Fibroblast of lung (primary cell): ENCODE measurements around the gene GPM6B. TPM values are rescaled to one million over a fixed set of nuclear protein-coding genes. Genes with fewer than 3 reads are reported as not detected.

ENCODE experiments used
- DNase-seq, 2 donors: peaks; one replicate each; pipeline versions ENCODE4 v3.0.0 to v3.0.0-alpha.2; 2010; ENCODE audit warnings: low read depth in 2 of 2
- H2AFZ ChIP-seq: 2 replicates; pipeline ENCODE4 v1.5.1; 2012; ENCODE audit warnings: low read length, control low read depth, inconsistent platforms
- H3K27ac ChIP-seq: 2 replicates; pipeline ENCODE4 v1.5.1; 2011; ENCODE audit warnings: low read length, control low read depth; ENCODE audit not compliant: insufficient read depth
- H3K27me3 ChIP-seq: 2 replicates; pipeline ENCODE4 v1.5.1; 2011; ENCODE audit warnings: mild to moderate bottlenecking, low read length; ENCODE audit not compliant: control insufficient read depth, insufficient read depth
- H3K36me3 ChIP-seq: 2 replicates; pipeline ENCODE4 v1.5.1; 2011; ENCODE audit warnings: low read length; ENCODE audit not compliant: control insufficient read depth, insufficient read depth
- H3K4me1 ChIP-seq: 2 replicates; pipeline ENCODE4 v1.5.1; 2011; ENCODE audit warnings: low read length; ENCODE audit not compliant: control insufficient read depth, insufficient read depth; ENCODE audit errors: extremely low read depth
- H3K4me2 ChIP-seq: 2 replicates; pipeline ENCODE4 v1.5.1; 2011; ENCODE audit warnings: low read length, control low read depth; ENCODE audit not compliant: insufficient read depth; ENCODE audit errors: extremely low read depth
- H3K4me3 ChIP-seq, 4 experiments: fragments of 200-600 bp in 1 of 4; sonication (generic) in 1 of 4; replicated peaks in 1 of 4; 2 replicates each; pipeline ENCODE4 v1.5.1; 2011 to 2016; ENCODE audit warnings: low read length in 4 of 4, low read depth in 3 of 4, mild to moderate bottlenecking in 3 of 4, control low read depth in 2 of 4, inconsistent platforms in 1 of 4, mixed read lengths in 1 of 4; ENCODE audit not compliant: insufficient read depth in 1 of 4; ENCODE audit errors: control extremely low read depth in 1 of 4
- H3K79me2 ChIP-seq: 2 replicates; pipeline ENCODE4 v1.5.1; 2012; ENCODE audit warnings: mild to moderate bottlenecking, low read length, inconsistent platforms; ENCODE audit not compliant: control insufficient read depth, insufficient read depth
- H3K9ac ChIP-seq: 2 replicates; pipeline ENCODE4 v1.5.1; 2011; ENCODE audit warnings: mild to moderate bottlenecking, low read length, control low read depth; ENCODE audit not compliant: insufficient read depth
- H3K9me3 ChIP-seq: 2 replicates; pipeline ENCODE4 v1.5.1; 2012; ENCODE audit warnings: low read depth, low read length; ENCODE audit not compliant: control insufficient read depth, insufficient read depth
- H4K20me1 ChIP-seq: 2 replicates; pipeline ENCODE4 v1.5.1; 2011; ENCODE audit warnings: low read length; ENCODE audit not compliant: control insufficient read depth, insufficient read depth; ENCODE audit errors: extremely low read depth
- EZH2 ChIP-seq: IDR thresholded peaks from 2 replicates; pipeline ENCODE4 v1.5.1; 2012; ENCODE audit warnings: low read length, control low read depth, mild to moderate bottlenecking; ENCODE audit errors: missing control alignments
- polyA plus RNA-seq, 2 donors: library from polyadenylated mRNA; depleted of rRNA in 1 of 2; stranded (reverse) in 1 of 2; unstranded in 1 of 2; fragments of >200 nt; gene quantifications; 2 replicates each; pipeline ENCODE4 v1.2.1, GENCODE V29; 2011 to 2012; ENCODE audit warnings: missing spikeins in 1 of 2
- total RNA-seq: library from RNA; depleted of rRNA; stranded (reverse); fragments of >200 nt; gene quantifications from 2 replicates; pipeline ENCODE4 v1.2.1, GENCODE V29; 2014
- TF ChIP-seq, protein P1 (sequence below), 2 donors: IDR thresholded peaks in 1 of 2; conservative IDR thresholded peaks in 1 of 2; 1 replicate in 1 of 2; 2 replicates in 1 of 2; pipeline ENCODE4 v1.5.1; 2011 to 2012; ENCODE audit warnings: low read length in 2 of 2, control low read depth in 1 of 2, inconsistent platforms in 1 of 2, low read depth in 1 of 2, mild to moderate bottlenecking in 1 of 2

Gene GPM6B
- total and polyA plus RNA-seq, 2 donors (not counting 1 experiment from before 2014, with no cell fraction given): 0.99 to 5.2 TPM

DNA sequence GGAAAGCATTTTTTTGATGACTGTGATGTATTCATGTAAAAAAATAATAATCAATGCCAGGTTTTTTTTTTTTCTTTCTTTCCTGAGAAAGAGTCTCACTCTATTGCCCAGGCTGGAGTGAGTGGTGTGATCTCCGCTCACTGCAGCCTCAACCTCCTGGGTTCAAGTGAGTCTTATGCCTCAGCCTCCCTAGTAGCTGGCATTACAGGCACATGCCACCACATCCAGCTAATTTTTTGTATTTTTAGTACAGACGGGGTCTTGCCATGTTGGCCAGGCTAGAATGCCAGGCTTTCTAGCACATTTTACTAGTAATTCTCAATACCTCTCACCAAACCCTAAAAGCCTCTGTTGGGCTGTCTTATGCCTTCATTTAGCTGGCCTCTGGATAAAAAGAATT, 25.7 kb downstream of the GPM6B start:
- Histone ChIP-seq H3K27ac (no peak overlapping the region), H3K79me2 (no peaks in the 10 kb centered on the region), H3K4me2 (no peak overlapping the region), H4K20me1 (no peaks in the 10 kb centered on the region), H3K9ac (no peak overlapping the region), H3K4me3 (no peak overlapping the region), H3K36me3 (no peaks in the 10 kb centered on the region), H2AFZ (no peak overlapping the region), H3K9me3 (no peaks in the 10 kb centered on the region), H3K4me1 (no peaks in the 10 kb centered on the region), H3K27me3 (no peaks in the 10 kb centered on the region)
- TF ChIP-seq, protein P1, sequence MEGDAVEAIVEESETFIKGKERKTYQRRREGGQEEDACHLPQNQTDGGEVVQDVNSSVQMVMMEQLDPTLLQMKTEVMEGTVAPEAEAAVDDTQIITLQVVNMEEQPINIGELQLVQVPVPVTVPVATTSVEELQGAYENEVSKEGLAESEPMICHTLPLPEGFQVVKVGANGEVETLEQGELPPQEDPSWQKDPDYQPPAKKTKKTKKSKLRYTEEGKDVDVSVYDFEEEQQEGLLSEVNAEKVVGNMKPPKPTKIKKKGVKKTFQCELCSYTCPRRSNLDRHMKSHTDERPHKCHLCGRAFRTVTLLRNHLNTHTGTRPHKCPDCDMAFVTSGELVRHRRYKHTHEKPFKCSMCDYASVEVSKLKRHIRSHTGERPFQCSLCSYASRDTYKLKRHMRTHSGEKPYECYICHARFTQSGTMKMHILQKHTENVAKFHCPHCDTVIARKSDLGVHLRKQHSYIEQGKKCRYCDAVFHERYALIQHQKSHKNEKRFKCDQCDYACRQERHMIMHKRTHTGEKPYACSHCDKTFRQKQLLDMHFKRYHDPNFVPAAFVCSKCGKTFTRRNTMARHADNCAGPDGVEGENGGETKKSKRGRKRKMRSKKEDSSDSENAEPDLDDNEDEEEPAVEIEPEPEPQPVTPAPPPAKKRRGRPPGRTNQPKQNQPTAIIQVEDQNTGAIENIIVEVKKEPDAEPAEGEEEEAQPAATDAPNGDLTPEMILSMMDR (conservative IDR thresholded peaks at IDR 0.05 in 1 of 2, IDR thresholded peaks at IDR 0.05 in 1 of 2; ENCODE audit: low read depth in 1 of 2, low read length in 2 of 2): no peak
- TF ChIP-seq EZH2: no peak
- no peak for DNase-seq

DNA sequence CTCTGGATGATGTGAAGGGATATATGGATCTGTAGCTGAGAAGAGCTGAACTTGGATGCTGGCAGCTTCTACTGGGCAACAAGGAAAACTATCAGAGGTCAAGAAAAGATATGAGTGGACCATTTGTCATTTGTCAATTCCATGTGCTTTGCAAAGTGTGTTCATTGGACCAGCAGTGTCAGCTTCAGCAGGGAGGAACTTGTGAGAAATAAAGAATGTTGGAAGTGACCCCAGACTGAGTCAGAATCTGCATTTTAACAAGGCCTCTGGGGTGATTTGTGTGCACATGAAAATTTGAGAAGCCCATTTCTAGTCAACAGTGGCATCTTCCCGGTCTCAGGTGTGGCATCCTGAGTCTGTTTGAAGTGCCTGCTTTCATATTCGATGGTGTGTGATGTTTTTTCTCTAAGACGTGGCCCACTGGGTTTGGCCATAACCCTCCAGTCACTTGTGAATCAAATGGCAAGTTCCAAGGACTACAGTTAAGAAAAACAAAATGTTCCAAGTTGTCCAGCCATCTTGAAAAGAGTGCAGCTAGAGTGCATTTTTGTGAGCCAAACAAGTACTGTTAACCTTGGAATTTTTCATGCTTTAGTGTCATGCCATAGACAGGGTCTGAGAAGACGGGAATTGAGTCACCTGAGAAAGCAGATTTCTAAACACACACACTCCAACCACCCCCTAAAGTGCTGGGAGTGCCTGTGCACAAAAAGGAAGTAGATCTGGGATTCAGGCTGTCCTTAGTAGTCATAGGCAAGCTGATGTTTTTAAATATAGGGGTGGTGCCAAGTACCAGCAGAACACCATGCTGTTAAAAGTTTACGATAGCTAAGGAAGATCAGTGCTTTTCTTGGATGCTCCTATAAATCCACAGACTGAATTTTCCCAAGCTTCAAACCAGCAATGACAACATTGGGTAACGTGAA, 26.4 kb downstream of the GPM6B start:
- H3K9me3 ChIP-seq: no peaks in the 10 kb centered on the region
- no peaks in the 10 kb centered on the region for H3K4me1 ChIP-seq
- no peak overlapping the region for H3K27ac ChIP-seq
- H4K20me1 ChIP-seq: no peaks in the 10 kb centered on the region
- no peak overlapping the region for H2AFZ ChIP-seq
- H3K79me2 ChIP-seq: no peaks in the 10 kb centered on the region
- no peaks in the 10 kb centered on the region for H3K36me3 ChIP-seq
- TF ChIP-seq EZH2: no peak
- TF ChIP-seq, protein P1 (conservative IDR thresholded peaks at IDR 0.05 in 1 of 2, IDR thresholded peaks at IDR 0.05 in 1 of 2; ENCODE audit: low read depth in 1 of 2, low read length in 2 of 2): no peak
- no peak overlapping the region for H3K4me3 ChIP-seq
- no peaks in the 10 kb centered on the region for H3K27me3 ChIP-seq
- no peak overlapping the region for H3K4me2 ChIP-seq
- peak; percentile 7 to 25 for DNase-seq
- H3K9ac ChIP-seq: no peak overlapping the region

DNA sequence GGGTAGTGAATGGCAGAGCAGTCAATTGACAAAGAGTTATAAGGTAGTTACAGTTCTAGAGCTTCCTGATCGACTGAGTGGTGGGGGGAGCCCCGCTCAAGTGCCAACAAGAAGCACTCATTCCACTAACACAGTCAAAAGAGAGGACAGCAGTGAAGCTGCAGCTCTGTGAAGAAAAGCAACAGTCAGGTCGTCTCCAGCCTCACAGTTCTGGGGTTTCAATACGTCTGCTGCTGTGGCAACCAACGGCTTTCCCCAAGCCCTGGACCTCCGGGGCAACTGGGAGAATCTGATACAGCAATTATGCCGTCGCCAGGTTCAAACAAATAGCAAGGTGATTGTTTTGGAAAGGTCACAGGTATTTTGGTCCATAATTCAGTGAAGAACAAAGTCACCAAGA, 30.8 kb downstream of the GPM6B start:
- H3K9me3 ChIP-seq: no peaks in the 10 kb centered on the region
- H3K4me3 ChIP-seq: no peak overlapping the region
- H4K20me1 ChIP-seq: no peaks in the 10 kb centered on the region
- no peak overlapping the region for H2AFZ ChIP-seq
- no peak for DNase-seq
- no peak overlapping the region for H3K27ac ChIP-seq
- H3K4me2 ChIP-seq: no peak overlapping the region
- H3K79me2 ChIP-seq: no peaks in the 10 kb centered on the region
- TF ChIP-seq EZH2: no peak
- TF ChIP-seq, protein P1 (conservative IDR thresholded peaks at IDR 0.05 in 1 of 2, IDR thresholded peaks at IDR 0.05 in 1 of 2; ENCODE audit: low read depth in 1 of 2, low read length in 2 of 2): no peak
- H3K36me3 ChIP-seq: no peaks in the 10 kb centered on the region
- H3K4me1 ChIP-seq: no peaks in the 10 kb centered on the region
- H3K27me3 ChIP-seq: no peaks in the 10 kb centered on the region
- no peak overlapping the region for H3K9ac ChIP-seq
